Endothelial cell of umbilical vein (primary cell): ENCODE results near the gene EML4. TPM values are rescaled to one million over a fixed set of nuclear protein-coding genes. Genes with fewer than 3 reads are reported as not detected.

Source experiments
- BruUV-seq: library from RNA; stranded (reverse); fragments of 400-500 nt; replicated peaks from 2 replicates; lab custom pipeline; 2021; lab: Mats Ljungman, UMichigan
- CTCF ChIA-PET: fragments of 300-600, 350-600 bp; sonication (Branson Sonifier 250); formaldehyde crosslinking; loops from one replicate; lab custom pipeline; 2021; ENCODE audit warnings: antibody characterized with exemption, inconsistent platforms; lab: Charles Lee
- POLR2A ChIA-PET: fragments of 300-600, 350-600 bp; sonication (Branson Sonifier 250); formaldehyde crosslinking; loops from one replicate; lab custom pipeline; 2021; ENCODE audit warnings: antibody characterized with exemption, inconsistent platforms; lab: Charles Lee
- DNase-seq: peaks from one replicate; pipeline ENCODE4 v3.0.0-alpha.2; 2011; ENCODE audit warnings: low read depth, low spot score
- FAIRE-seq: peaks from 2 replicates; lab custom pipeline; 2011; peaks lifted over from hg19 to GRCh38; lab: Jason Lieb, UNC
- H2AFZ ChIP-seq: 2 replicates; pipeline ENCODE4 v1.6.0; 2012; ENCODE audit warnings: low read depth, low read length, control low read depth, inconsistent platforms
- H3K27ac ChIP-seq: 2 replicates; pipeline ENCODE4 v1.5.1; 2011; ENCODE audit warnings: low read depth, mild to moderate bottlenecking, control low read depth, low read length, moderate library complexity; ENCODE audit not compliant: insufficient read depth
- H3K27me3 ChIP-seq, 2 experiments: 2 replicates each; pipeline versions ENCODE4 v1.6.0 to v1.6.1; 2011; ENCODE audit warnings: low read length in 2 of 2, mixed read lengths in 1 of 2; ENCODE audit not compliant: control insufficient read depth in 2 of 2, insufficient read depth in 2 of 2
- H3K36me3 ChIP-seq, 2 experiments: 2 replicates in 1 of 2; 3 replicates in 1 of 2; pipeline ENCODE4 v1.5.1; 2011; ENCODE audit warnings: low read length in 2 of 2, mild to moderate bottlenecking in 1 of 2, moderate library complexity in 1 of 2; ENCODE audit not compliant: control insufficient read depth in 2 of 2, insufficient read depth in 2 of 2; ENCODE audit errors: extremely low read depth in 1 of 2
- H3K4me1 ChIP-seq: 3 replicates; pipeline ENCODE4 v1.5.1; 2011; ENCODE audit warnings: mild to moderate bottlenecking, low read length; ENCODE audit not compliant: control insufficient read depth, insufficient read depth; ENCODE audit errors: extremely low read depth
- H3K4me2 ChIP-seq: 2 replicates; pipeline ENCODE4 v1.6.1; 2011; ENCODE audit warnings: low read length, control low read depth, mixed read lengths; ENCODE audit not compliant: insufficient read depth
- H3K4me3 ChIP-seq, 3 experiments: fragments of 200-600 bp in 1 of 3; sonication (generic), shearing (Covaris generic) in 1 of 3; replicated peaks in 1 of 3; 2 replicates each; pipeline ENCODE4 v1.5.1; 2011 to 2016; ENCODE audit warnings: control low read depth in 3 of 3, low read length in 3 of 3, mild to moderate bottlenecking in 2 of 3, inconsistent platforms in 1 of 3, low read depth in 1 of 3, moderate library complexity in 1 of 3; ENCODE audit not compliant: insufficient read depth in 1 of 3
- H3K79me2 ChIP-seq: 2 replicates; pipeline ENCODE4 v1.6.0; 2012; ENCODE audit warnings: low read length, inconsistent platforms; ENCODE audit not compliant: control insufficient read depth, insufficient read depth
- H3K9ac ChIP-seq: replicated peaks from 2 replicates; pipeline ENCODE3; 2011; ENCODE audit warnings: low read length, control low read depth; ENCODE audit not compliant: insufficient read depth; ENCODE audit errors: extremely low read depth
- H3K9me1 ChIP-seq: replicated peaks from 3 replicates; pipeline ENCODE4 v1.6.0; 2011; ENCODE audit warnings: mild to moderate bottlenecking, low read length; ENCODE audit not compliant: control insufficient read depth, insufficient read depth; ENCODE audit errors: extremely low read depth
- H3K9me3 ChIP-seq: replicated peaks from 2 replicates; pipeline ENCODE4 v1.5.1; 2012; ENCODE audit warnings: low read length, inconsistent platforms; ENCODE audit not compliant: control insufficient read depth, insufficient read depth
- H4K20me1 ChIP-seq: replicated peaks from 2 replicates; pipeline ENCODE3; 2011; ENCODE audit warnings: mild to moderate bottlenecking, low read length; ENCODE audit not compliant: control insufficient read depth, insufficient read depth; ENCODE audit errors: extremely low read depth
- FOS ChIP-seq: IDR thresholded peaks from 2 replicates; pipeline ENCODE4 v1.6.1; 2011; ENCODE audit warnings: mild to moderate bottlenecking, low read length, moderate library complexity, borderline replicate concordance; ENCODE audit not compliant: insufficient read depth
- JUN ChIP-seq: IDR thresholded peaks from 2 replicates; pipeline ENCODE4 v1.6.1; 2011; ENCODE audit warnings: borderline replicate concordance, low read depth; ENCODE audit not compliant: insufficient read length, insufficient read depth
- MYC ChIP-seq: IDR thresholded peaks from one replicate; pipeline ENCODE4 v1.6.1; 2011; ENCODE audit warnings: mild to moderate bottlenecking, low read depth, low read length
- POLR2A ChIP-seq: IDR thresholded peaks from 2 replicates; pipeline ENCODE4 v1.6.1; 2012; ENCODE audit warnings: low read depth, mild to moderate bottlenecking, control low read depth, low read length
- dilution Hi-C: fragments of 300-500 bp; cut with MboI; formaldehyde crosslinking; loops from one replicate; pipeline ENCODE4 v1.15.0; 2019; ENCODE audit warnings: low sequenced_read_pairs; ENCODE audit not compliant: extremely low pct_ligation_motif_present
- intact Hi-C: fragments of 100-400 bp; cut with micrococcal nuclease; formaldehyde crosslinking; loops from one replicate; pipeline ENCODE4 v1.10.0; 2022
- polyA plus RNA-seq, 4 experiments: library from polyadenylated mRNA; depleted of rRNA in 3 of 4; stranded (reverse) in 3 of 4; unstranded in 1 of 4; fragments of >200 nt; gene quantifications; 2 replicates each; pipeline versions ENCODE4 v1.2.1 to v1.2.3, GENCODE V29; 2011 to 2012; ENCODE audit warnings: missing spikeins in 1 of 4
- total RNA-seq: library from RNA; stranded (reverse); gene quantifications from 2 replicates; pipeline ENCODE4 v1.2.3, GENCODE V29; 2021
- TF ChIP-seq, protein P1 (sequence below): IDR thresholded peaks from 2 replicates; pipeline ENCODE4 v1.6.1; 2011; ENCODE audit not compliant: insufficient read depth, insufficient read length
- TF ChIP-seq, protein P2 (sequence below), 2 donors: IDR thresholded peaks; 1 replicate in 1 of 2; 2 replicates in 1 of 2; pipeline ENCODE4 v1.5.1; 2011; ENCODE audit warnings: low read length in 2 of 2, mild to moderate bottlenecking in 2 of 2, moderate library complexity in 2 of 2, control low read depth in 1 of 2, inconsistent platforms in 1 of 2, low read depth in 1 of 2; ENCODE audit not compliant: insufficient read depth in 1 of 2; ENCODE audit errors: extremely low read depth in 1 of 2

EML4 gene
- total and polyA plus RNA-seq, 2 donors (not counting 3 experiments of a cell fraction or from before 2014, with no cell fraction given) = 13.3 to 32.0 TPM

DNA sequence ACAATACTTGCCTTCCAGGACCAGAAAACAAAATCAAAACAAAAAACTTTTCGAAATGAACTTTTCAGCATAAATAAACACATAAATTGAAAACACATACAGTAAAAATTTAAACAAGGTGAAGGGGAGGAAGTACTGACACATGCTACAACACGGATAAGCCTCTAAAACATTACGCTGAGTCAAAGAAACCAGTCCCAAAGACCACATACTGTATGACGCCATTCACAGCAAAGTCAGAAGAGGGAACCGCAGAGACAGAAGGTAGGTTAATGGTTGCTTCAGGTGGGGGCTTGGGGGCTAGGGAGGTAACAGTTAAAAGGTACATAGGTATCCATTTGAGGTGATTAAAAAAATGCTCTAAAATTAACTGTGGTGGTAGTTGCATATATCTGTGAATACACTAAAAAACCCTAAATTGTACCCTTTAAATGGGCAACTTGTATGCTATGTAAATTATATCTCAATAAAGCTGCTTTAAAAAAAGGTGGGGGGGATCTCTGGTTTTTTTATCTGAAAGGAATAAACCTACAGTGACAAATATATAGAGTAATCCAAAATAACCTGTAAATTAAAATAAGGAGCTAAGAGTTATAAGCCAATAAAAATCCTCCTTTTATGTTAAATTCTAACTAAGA lies 184.8 kb downstream of the EML4 start:
- dilution Hi-C loops (no loop called here), intact Hi-C loops (no loop called here)
- CTCF ChIA-PET = interaction anchor here (1.6 kb wide), 1 partner anchor 258 kb away, joined by 4 read pairs; no protein-coding TSS in a partner anchor
- no peaks in the 10 kb centered on the region for H4K20me1 ChIP-seq
- H3K9ac ChIP-seq = no peak overlapping the region
- no peaks in the 10 kb centered on the region for H3K4me1 ChIP-seq
- no peak for DNase-seq
- no peak overlapping the region for H3K27ac ChIP-seq
- no peak for FAIRE-seq
- POLR2A ChIA-PET = interaction anchor here (0.6 kb wide), 1 partner anchor 45 kb away, joined by 3 read pairs; no protein-coding TSS in a partner anchor
- no peak overlapping the region for H3K4me3 ChIP-seq
- H3K79me2 ChIP-seq = peaks cover 73% of the 10 kb centered on the region
- H2AFZ ChIP-seq = no peak overlapping the region
- no peaks in the 10 kb centered on the region for H3K9me3 ChIP-seq
- H3K36me3 ChIP-seq = peaks cover 0 to 3% of the 10 kb centered on the region in 2 experiments
- H3K4me2 ChIP-seq = no peak overlapping the region
- no peaks in the 10 kb centered on the region for H3K9me1 ChIP-seq
- no peak for TF ChIP-seq MYC
- no peak for TF ChIP-seq JUN
- TF ChIP-seq POLR2A = no peak
- TF ChIP-seq, protein P1, sequence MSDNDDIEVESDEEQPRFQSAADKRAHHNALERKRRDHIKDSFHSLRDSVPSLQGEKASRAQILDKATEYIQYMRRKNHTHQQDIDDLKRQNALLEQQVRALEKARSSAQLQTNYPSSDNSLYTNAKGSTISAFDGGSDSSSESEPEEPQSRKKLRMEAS = no peak
- TF ChIP-seq FOS = no peak
- TF ChIP-seq, protein P2, sequence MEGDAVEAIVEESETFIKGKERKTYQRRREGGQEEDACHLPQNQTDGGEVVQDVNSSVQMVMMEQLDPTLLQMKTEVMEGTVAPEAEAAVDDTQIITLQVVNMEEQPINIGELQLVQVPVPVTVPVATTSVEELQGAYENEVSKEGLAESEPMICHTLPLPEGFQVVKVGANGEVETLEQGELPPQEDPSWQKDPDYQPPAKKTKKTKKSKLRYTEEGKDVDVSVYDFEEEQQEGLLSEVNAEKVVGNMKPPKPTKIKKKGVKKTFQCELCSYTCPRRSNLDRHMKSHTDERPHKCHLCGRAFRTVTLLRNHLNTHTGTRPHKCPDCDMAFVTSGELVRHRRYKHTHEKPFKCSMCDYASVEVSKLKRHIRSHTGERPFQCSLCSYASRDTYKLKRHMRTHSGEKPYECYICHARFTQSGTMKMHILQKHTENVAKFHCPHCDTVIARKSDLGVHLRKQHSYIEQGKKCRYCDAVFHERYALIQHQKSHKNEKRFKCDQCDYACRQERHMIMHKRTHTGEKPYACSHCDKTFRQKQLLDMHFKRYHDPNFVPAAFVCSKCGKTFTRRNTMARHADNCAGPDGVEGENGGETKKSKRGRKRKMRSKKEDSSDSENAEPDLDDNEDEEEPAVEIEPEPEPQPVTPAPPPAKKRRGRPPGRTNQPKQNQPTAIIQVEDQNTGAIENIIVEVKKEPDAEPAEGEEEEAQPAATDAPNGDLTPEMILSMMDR (IDR thresholded peaks at IDR 0.05; ENCODE audit: extremely low read depth in 1 of 2, insufficient read depth in 1 of 2, low read depth in 1 of 2, low read length in 2 of 2) = no peak
- BruUV-seq = no TSS peak
- H3K27me3 ChIP-seq = no peaks in the 10 kb centered on the region
